GM18858 (cell line): Measurements from ENCODE around the gene MSI2.

Experiments
- ATAC-seq: cut with Tn5 transposase; IDR thresholded peaks from one replicate; pipeline ENCODE4 v1.9.1; 2021; ENCODE audit not compliant: unreplicated experiment

MSI2 gene

GRCh38 chr17:57515662-57516211, 259.4 kb downstream of the MSI2 start:
- no peak for ATAC-seq

GRCh38 chr17:57516290-57517230, 260.2 kb downstream of the MSI2 start:
- no peak for ATAC-seq

- ATAC-seq = no peak
Observed at GRCh38 chr17:57517273-57517631, 260.9 kb downstream of the MSI2 start.

- no peak for ATAC-seq
Observed at GRCh38 chr17:57517632-57518456, 261.5 kb downstream of the MSI2 start.

- no peak for ATAC-seq
Observed at GRCh38 chr17:57518587-57519581, 262.6 kb downstream of the MSI2 start.

DNA sequence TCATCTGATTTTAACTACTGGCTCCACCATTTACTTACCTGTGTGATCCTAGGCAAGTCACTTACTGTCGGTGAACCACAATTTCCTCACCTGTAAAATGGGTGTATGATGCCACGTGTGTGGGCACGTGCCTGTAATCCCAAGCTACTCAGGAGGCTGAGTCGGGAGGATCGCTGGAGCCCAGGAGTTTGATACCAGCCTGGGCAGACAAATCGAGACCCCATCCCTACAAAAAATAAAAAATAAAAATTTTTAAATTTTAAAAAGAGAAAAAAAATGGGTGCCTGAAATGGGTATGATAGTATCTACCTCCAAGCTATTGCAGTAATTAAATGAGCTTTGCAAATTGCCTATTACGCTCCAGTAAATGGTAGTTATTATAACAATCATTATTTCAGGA, 263.5 kb downstream of the MSI2 start:
- no peak for ATAC-seq

DNA sequence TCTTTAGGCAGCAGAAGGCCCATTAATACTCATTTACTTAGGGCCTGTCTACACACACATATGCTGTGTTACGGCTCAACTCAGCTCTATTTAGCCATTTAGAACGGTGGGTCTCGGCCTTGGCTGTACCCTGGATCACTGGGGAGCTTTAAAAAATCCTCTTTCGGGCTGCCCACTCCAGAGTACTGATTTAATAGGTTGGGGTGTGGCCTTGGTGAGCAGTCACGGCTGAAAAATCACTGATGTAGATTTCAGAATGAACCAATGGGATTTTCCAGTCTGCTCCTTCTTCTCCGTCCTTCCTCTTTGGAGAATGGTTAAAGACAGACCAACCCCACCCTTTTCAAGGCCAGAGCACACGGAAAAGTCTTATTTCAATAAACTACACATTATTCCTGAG, 265.3 kb downstream of the MSI2 start:
- ATAC-seq = no peak

DNA sequence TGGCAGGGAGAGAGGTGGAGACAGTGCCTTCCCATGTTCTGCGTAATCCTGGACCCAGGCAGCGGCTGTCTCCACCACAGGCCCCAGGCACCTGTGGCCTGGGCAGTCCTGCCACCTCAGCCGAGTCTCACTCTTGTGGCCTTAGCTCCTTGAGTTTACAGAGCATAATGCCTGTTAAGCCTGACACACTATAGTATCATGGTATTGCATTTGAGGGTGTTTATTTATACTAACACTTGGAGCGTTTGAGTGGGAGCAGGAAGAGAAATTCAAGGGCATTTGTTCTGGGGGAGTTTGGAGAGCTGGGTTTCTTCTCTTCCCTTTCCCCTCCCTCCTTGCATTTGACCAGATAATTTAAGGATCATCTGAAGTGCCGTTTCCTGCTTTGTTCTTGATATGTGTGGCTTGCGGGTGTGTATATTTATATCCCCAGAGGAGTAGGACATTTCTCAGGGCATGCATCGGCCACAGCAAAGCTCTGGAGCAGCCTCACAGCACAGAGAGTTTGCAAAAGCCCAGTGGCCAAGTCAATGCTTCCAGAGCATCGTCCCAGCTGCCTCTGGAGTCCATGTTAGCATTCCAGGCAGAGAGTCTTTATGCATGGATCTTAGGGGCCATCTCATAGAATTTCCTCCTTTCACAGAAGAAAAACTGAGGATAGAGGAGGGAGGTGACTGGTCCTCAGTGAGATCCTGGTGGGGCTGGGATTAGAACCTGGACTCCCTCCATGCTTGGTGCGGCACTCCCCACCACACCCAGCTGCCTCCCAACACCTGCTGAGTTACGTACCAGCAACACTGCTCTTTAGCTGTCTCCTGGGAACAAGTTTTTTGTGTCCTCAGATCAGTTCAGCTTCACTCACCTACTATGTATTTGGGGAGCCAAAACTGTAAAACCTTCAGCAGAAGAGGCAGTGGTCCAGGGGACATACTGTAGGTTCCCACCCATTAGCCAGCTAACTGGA, 266.0 kb downstream of the MSI2 start:
- ATAC-seq = no peak

DNA sequence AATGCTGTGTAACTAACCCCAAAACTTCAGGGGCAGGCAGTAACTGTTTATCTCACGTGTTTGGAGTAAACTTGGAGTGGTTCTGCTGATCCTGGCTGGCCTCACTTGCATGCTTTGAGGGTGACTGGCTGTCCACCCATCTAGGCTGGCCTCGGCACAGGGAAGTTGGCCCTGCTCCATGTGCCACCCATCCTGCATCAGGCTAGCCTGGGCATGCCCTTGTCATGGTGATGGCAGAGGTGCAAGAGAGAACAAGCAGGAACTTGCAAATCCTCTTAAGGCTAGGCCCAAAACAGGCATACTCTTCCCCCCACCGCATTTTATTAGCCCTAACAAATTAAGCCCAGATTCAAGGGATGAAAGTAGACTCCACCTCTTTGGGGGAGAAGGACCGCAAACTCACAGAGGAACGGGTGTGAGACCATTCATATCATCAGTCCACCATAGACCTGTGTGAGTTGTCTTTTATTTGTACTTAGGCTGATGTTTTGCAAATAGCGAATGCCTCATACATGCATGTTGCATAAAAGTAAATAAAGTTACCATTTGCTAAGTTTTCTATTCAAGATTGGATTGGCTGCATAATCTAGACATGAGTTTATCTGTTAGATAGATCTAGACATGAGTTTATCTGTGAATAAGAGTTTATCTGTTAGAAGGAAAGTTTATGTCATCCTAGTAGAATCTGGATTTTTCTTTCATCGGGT, 267.8 kb downstream of the MSI2 start:
- ATAC-seq = no peak

- no peak for ATAC-seq
Observed at GRCh38 chr17:57524839-57525568, 268.7 kb downstream of the MSI2 start.

DNA sequence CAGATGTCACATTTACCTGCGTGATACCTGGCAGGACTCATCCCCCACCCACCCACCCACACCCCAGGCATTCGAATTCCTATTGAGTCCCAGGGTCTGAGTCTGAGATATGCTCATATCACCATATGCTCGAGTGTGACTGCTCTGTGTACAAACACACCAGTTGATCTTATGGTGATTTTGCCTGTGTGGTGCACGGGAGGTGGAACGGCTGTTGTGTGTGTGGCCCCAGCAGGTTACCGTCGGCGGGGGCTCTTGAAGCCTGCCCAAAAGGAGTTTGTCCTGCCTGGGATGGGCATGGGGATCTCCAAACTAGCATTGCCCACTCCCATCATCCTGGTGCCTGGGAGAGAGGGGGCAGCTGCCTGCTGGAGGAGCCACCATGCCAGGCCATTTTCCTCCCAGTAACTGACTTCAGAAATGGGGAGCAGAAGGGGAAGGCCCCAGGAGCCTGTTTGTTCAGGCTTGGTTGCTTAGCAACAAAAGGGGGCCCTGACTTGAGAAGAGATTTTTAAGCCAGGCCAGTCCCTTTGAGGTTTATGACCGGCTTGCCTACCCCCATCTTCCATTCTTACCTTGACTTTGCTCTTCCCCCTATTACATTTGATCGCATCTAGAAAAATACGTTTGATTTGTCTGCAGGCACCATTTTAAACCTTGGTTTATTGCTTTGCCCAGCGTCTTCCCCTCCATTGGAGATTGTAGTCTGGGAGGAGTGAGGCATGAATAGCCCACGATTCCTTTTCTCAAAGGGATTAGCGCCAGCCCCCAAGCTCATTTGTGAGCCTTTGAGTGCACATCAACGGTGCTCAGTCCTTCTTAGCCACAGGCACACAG, 271.1 kb downstream of the MSI2 start:
- ATAC-seq = no peak

GRCh38 chr17:57528058-57528451, 271.7 kb downstream of the MSI2 start:
- no peak for ATAC-seq

- ATAC-seq = no peak
Observed at GRCh38 chr17:57530026-57530425, 273.7 kb downstream of the MSI2 start.

DNA sequence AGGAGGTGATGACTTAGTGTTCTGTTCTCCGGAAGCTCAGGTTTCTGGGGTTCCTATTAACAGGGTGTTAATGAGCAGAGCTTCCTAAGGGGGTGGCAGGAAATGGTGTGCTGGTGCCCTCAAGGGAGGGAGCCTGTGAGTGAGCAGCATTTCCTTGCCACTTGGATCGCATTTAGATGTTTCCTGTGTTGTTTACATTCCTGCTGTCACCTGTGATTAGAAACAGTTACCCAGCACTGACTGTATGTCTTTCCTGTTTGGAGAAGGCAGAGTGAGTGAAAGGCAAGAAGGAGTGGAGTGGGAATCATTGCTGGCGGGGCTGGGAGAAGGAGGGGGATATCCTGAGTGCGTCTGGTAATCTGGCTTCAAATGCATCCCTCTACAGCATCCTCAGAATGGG, 274.2 kb downstream of the MSI2 start:
- no peak for ATAC-seq

- no peak for ATAC-seq
Observed at GRCh38 chr17:57531078-57531477, 274.8 kb downstream of the MSI2 start.

- ATAC-seq = no peak
Observed at GRCh38 chr17:57531648-57532504, 275.6 kb downstream of the MSI2 start.
